ENCODE results near the gene BTBD10. TPM values are rescaled to one million over a fixed set of nuclear protein-coding genes. Genes with fewer than 3 reads are reported as not detected.
A peak's percentile ranks its signal among the peaks of the same experiment; 100 is the strongest.

The BTBD10 gene
- total RNA-seq, 6 experiments from 2014 or later: 4.8 to 11.0 (median 7.3) TPM

DNA sequence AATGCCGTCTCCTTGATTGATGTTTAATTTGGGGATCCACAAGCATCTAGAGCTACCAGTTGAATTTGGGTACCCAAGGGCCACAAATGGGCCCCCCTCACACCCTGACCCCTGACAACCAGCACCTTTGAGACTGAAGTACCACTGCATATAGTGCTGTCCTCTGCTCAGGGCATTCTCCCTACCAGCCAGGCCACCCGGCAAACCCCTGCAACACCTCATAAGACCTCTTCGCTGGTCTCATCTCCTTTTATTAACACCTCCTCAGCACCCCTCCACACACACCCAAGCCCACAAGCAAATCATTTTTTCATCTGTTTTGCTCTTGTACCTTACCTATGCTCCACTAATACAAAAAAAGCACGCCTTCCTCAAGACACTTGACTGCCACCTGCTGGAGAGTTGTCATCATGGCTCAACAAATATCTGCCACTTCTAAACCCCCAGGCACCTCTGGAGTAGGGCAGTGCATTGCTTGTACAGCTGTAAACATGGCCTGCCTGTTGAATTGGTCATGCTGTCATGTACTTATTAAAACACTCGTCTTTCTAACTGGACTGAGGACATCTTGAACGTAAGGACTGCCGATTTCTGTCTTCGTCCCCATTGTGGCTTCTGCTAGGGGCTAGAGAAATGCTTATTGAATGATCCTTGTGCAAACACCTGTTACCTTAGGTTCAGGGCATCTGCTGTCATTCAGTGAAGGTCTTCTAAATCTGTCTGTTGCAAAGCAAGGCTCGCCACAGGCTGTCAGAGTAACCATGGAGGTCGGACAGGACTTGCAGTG, 118.9 kb downstream of the BTBD10 start:
- WGBS (ENCODE audit: insufficient coverage, low coverage, low lambda C conversion rate, missing lambda C conversion rate): 59% methylated on average over 9 of the region's 10 CpGs
- TF ChIP-seq POLR2A (IDR thresholded peaks at IDR 0.05) (no peak), CTCF (IDR thresholded peaks at IDR 0.05) (peak; percentile 75 to 78 (median 78))
- Histone ChIP-seq H3K27me3 (no peaks in the 10 kb centered on the region), H3K36me3 (no peaks in the 10 kb centered on the region), H3K9me3 (no peaks in the 10 kb centered on the region), H3K27ac (no peak overlapping the region), H3K4me3 (no peak overlapping the region), H3K4me1 (peaks cover 0 to 29% (median 13%) of the 10 kb centered on the region in 4 donors)
- DNase-seq (peak in 2 of 3 donors; percentile 36 to 69), ATAC-seq (peak; percentile 51 to 66 (median 58))
- intact Hi-C loops (cut with DNase I): loop anchor here (5.0 kb wide), 2 partner anchors 132 to 137 kb away; no protein-coding TSS in a partner anchor

DNA sequence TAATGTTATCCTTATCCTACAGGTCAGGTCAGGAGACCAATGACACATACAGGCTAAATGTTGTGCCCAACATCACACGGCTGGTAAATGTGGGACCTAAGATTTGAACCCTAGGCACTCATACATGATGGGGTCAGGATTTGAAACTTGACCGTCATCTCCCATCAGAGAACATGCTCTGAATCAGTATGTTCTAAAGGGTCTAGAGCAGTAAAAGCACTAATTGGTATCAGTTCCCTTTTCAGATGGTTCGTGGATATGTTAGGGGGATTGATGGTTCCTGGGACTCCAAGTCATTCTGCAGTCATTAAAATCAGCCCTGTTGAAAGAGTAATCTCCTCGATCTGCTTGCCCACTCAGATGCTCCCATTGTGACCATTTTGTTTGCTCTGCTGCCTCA, 120.0 kb downstream of the BTBD10 start:
- no peak for TF ChIP-seq CTCF (IDR thresholded peaks at IDR 0.05)
- no peak for TF ChIP-seq POLR2A (IDR thresholded peaks at IDR 0.05)
- Histone ChIP-seq H3K27ac (no peak overlapping the region), H3K4me3 (no peak overlapping the region), H3K4me1 (peaks cover 0 to 40% (median 20%) of the 10 kb centered on the region in 4 donors), H3K36me3 (no peaks in the 10 kb centered on the region), H3K27me3 (no peaks in the 10 kb centered on the region), H3K9me3 (no peaks in the 10 kb centered on the region)
- ATAC-seq: no peak
- 79% methylated on average over 3 of the region's 4 CpGs for whole genome bisulfite sequencing (ENCODE audit: insufficient coverage, low coverage, low lambda C conversion rate, missing lambda C conversion rate)
- intact Hi-C loops (cut with DNase I): loop anchor here (5.0 kb wide), 2 partner anchors 131 to 136 kb away; no protein-coding TSS in a partner anchor
- no peak for DNase-seq

GRCh38 chr11:13341026-13341425, 122.0 kb downstream of the BTBD10 start:
- Histone ChIP-seq H3K27ac (no peak overlapping the region), H3K27me3 (no peaks in the 10 kb centered on the region), H3K36me3 (no peaks in the 10 kb centered on the region), H3K9me3 (no peaks in the 10 kb centered on the region), H3K4me1 (peaks cover 0 to 58% (median 27%) of the 10 kb centered on the region in 4 donors), H3K4me3 (no peak overlapping the region)
- DNase-seq (no peak), ATAC-seq (no peak)
- no peak for TF ChIP-seq POLR2A (IDR thresholded peaks at IDR 0.05)
- TF ChIP-seq CTCF (IDR thresholded peaks at IDR 0.05): no peak
- intact Hi-C loops (cut with DNase I): loop anchor here (5.0 kb wide), 2 partner anchors 129 to 134 kb away; no protein-coding TSS in a partner anchor
- 33% methylated on average over 1 of the region's 5 CpGs for WGBS (ENCODE audit: insufficient coverage, low coverage, low lambda C conversion rate, missing lambda C conversion rate)

DNA sequence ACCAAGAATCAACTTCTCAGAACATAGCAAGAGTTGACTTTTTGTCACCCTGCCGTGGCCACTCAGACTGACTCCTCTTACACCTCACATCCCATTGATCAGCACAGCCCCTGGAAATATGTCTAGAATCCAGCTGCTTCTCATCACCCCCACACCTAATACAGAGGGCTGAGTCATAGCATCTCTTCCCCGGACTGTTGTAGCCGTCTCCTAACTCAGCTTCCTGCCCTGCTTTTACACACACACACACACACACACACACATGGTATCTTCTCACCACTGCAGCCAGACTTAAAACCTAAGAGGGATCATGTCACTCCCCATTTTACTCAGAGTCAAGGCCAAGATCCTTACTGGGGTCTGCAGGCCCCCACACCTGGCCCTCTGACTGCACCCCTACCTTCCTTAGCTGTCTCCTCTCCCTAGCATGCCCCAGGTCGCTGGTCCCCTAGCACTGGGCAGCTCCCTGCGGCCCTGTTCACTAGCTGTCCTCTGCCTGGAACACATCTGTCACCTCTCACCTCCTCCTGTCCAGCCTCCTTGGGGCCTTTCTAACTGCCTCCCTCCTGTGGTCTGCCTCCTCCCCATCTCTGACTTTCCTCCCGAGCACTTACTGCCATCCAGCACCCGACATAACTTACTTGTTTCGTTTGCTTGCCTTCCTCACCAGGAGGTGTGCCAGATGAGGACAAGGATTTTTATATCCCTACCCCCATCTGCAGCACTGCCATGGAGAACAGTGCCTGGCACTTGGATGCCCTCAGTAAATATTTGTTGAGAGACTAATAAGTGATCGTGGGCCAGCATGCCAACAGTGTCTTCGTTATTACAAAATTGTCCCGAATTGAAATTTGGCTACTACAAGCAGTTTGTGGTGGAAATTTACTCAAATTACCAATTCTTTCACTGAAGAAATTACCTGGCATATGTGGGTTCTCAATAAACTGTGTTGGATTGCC, 123.5 kb downstream of the BTBD10 start:
- intact Hi-C loops (cut with DNase I): loop anchor here (5.0 to 10.0 kb wide), 3 partner anchors 55 to 132 kb away; no protein-coding TSS in a partner anchor
- H3K4me3 ChIP-seq: peak overlapping the region in 1 of 3 donors; percentile 41
- DNase-seq (peak in 1 of 3 donors; percentile 84), ATAC-seq (peak; percentile 63 to 82 (median 74))
- H3K27ac ChIP-seq: peak overlapping the region in 1 of 3 donors; percentile 21
- H3K27me3 ChIP-seq: no peaks in the 10 kb centered on the region
- WGBS (ENCODE audit: insufficient coverage, low coverage, low lambda C conversion rate, missing lambda C conversion rate): 32% methylated on average over 11 of the region's 11 CpGs
- no peaks in the 10 kb centered on the region for H3K9me3 ChIP-seq
- TF ChIP-seq POLR2A (IDR thresholded peaks at IDR 0.05) (no peak), CTCF (IDR thresholded peaks at IDR 0.05) (no peak)
- H3K36me3 ChIP-seq: no peaks in the 10 kb centered on the region
- peaks cover 0 to 73% (median 31%) of the 10 kb centered on the region in 4 donors for H3K4me1 ChIP-seq
